ENCODE results near the gene PTPRN2.

- TF ChIP-seq, protein P1, sequence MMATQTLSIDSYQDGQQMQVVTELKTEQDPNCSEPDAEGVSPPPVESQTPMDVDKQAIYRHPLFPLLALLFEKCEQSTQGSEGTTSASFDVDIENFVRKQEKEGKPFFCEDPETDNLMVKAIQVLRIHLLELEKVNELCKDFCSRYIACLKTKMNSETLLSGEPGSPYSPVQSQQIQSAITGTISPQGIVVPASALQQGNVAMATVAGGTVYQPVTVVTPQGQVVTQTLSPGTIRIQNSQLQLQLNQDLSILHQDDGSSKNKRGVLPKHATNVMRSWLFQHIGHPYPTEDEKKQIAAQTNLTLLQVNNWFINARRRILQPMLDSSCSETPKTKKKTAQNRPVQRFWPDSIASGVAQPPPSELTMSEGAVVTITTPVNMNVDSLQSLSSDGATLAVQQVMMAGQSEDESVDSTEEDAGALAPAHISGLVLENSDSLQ (IDR thresholded peaks at IDR 0.05), result no peak
- TF ChIP-seq LEF1 (IDR thresholded peaks at IDR 0.05; ENCODE audit: borderline replicate concordance) (no peak), FOXM1 (IDR thresholded peaks at IDR 0.05; ENCODE audit: borderline replicate concordance) (no peak), SUZ12 (IDR thresholded peaks at IDR 0.05) (no peak), ARNT (IDR thresholded peaks at IDR 0.05) (no peak), SP1 (IDR thresholded peaks at IDR 0.05) (no peak), NFRKB (IDR thresholded peaks at IDR 0.05) (no peak), FOXK2 (IDR thresholded peaks at IDR 0.05) (no peak), BHLHE40 (IDR thresholded peaks at IDR 0.05; ENCODE audit: borderline replicate concordance) (no peak), ELF4 (IDR thresholded peaks at IDR 0.05) (no peak)
These were observed 17.0 kb downstream of the PTPRN2 start for GRCh38 chr7:158570449-158571170.
